ENCODE measurements around the gene UBASH3B. TPM values are rescaled to one million over a fixed set of nuclear protein-coding genes. Genes with fewer than 3 reads are reported as not detected.
A peak's percentile ranks its signal among the peaks of the same experiment; 100 is the strongest.

Gene UBASH3B
- total RNA-seq, 2 donors from 2014 or later: 7.0 to 10.6 TPM

GRCh38 chr11:122754028-122754427 is 98.5 kb downstream of the UBASH3B start:
- no peaks in the 10 kb centered on the region for H3K36me3 Mint-ChIP-seq (ENCODE audit: low read depth)
- no peak for ATAC-seq (replicated peaks)
- no peak overlapping the region for H3K4me3 Mint-ChIP-seq
- peaks cover 4% of the 10 kb centered on the region for H3K27me3 Mint-ChIP-seq
- no peak overlapping the region for H3K27ac Mint-ChIP-seq
- H3K4me1 Mint-ChIP-seq: peaks cover 11% of the 10 kb centered on the region
- no peaks in the 10 kb centered on the region for H3K9me3 Mint-ChIP-seq

- Mint-ChIP-seq H3K4me3 (no peak overlapping the region), H3K27me3 (peaks cover 4% of the 10 kb centered on the region), H3K27ac (no peak overlapping the region), H3K36me3 (ENCODE audit: low read depth) (no peaks in the 10 kb centered on the region), H3K9me3 (no peaks in the 10 kb centered on the region), H3K4me1 (peaks cover 11% of the 10 kb centered on the region)
- ATAC-seq (replicated peaks): peak; percentile 66
These were observed 99.2 kb downstream of the UBASH3B start for GRCh38 chr11:122754553-122755322.

GRCh38 chr11:122755409-122755808 is 99.9 kb downstream of the UBASH3B start:
- Mint-ChIP-seq H3K4me3 (no peak overlapping the region), H3K9me3 (no peaks in the 10 kb centered on the region), H3K27ac (no peak overlapping the region), H3K4me1 (peaks cover 11% of the 10 kb centered on the region), H3K36me3 (ENCODE audit: low read depth) (no peaks in the 10 kb centered on the region), H3K27me3 (peaks cover 4% of the 10 kb centered on the region)
- ATAC-seq (replicated peaks): no peak

- peaks cover 11% of the 10 kb centered on the region for H3K4me1 Mint-ChIP-seq
- peaks cover 4% of the 10 kb centered on the region for H3K27me3 Mint-ChIP-seq
- no peak for ATAC-seq (replicated peaks)
- no peak overlapping the region for H3K4me3 Mint-ChIP-seq
- no peaks in the 10 kb centered on the region for H3K36me3 Mint-ChIP-seq (ENCODE audit: low read depth)
- no peak overlapping the region for H3K27ac Mint-ChIP-seq
- H3K9me3 Mint-ChIP-seq: no peaks in the 10 kb centered on the region
These were observed 100.4 kb downstream of the UBASH3B start for GRCh38 chr11:122755941-122756340.

- no peaks in the 10 kb centered on the region for H3K9me3 Mint-ChIP-seq
- ATAC-seq (replicated peaks): no peak
- peaks cover 11% of the 10 kb centered on the region for H3K4me1 Mint-ChIP-seq
- no peak overlapping the region for H3K4me3 Mint-ChIP-seq
- H3K27ac Mint-ChIP-seq: no peak overlapping the region
- H3K36me3 Mint-ChIP-seq (ENCODE audit: low read depth): no peaks in the 10 kb centered on the region
- peaks cover 4% of the 10 kb centered on the region for H3K27me3 Mint-ChIP-seq
These were observed 100.9 kb downstream of the UBASH3B start for GRCh38 chr11:122756417-122756816.

GRCh38 chr11:122757201-122757600 is 101.7 kb downstream of the UBASH3B start:
- Mint-ChIP-seq H3K4me3 (no peak overlapping the region), H3K36me3 (ENCODE audit: low read depth) (no peaks in the 10 kb centered on the region), H3K4me1 (peaks cover 8% of the 10 kb centered on the region), H3K27ac (no peak overlapping the region), H3K9me3 (no peaks in the 10 kb centered on the region), H3K27me3 (peaks cover 4% of the 10 kb centered on the region)
- no peak for ATAC-seq (replicated peaks)

- Mint-ChIP-seq H3K4me1 (peaks cover 4% of the 10 kb centered on the region), H3K27ac (no peak overlapping the region), H3K4me3 (no peak overlapping the region), H3K27me3 (no peaks in the 10 kb centered on the region), H3K9me3 (no peaks in the 10 kb centered on the region), H3K36me3 (ENCODE audit: low read depth) (no peaks in the 10 kb centered on the region)
- no peak for ATAC-seq (replicated peaks)
These were observed 102.8 kb downstream of the UBASH3B start for GRCh38 chr11:122758339-122758738.

GRCh38 chr11:122758974-122759373 is 103.5 kb downstream of the UBASH3B start:
- H3K36me3 Mint-ChIP-seq (ENCODE audit: low read depth): no peaks in the 10 kb centered on the region
- peaks cover 4% of the 10 kb centered on the region for H3K4me1 Mint-ChIP-seq
- peak; percentile 67 for ATAC-seq (replicated peaks)
- H3K4me3 Mint-ChIP-seq: no peak overlapping the region
- no peaks in the 10 kb centered on the region for H3K9me3 Mint-ChIP-seq
- H3K27me3 Mint-ChIP-seq: no peaks in the 10 kb centered on the region
- no peak overlapping the region for H3K27ac Mint-ChIP-seq

- no peaks in the 10 kb centered on the region for H3K27me3 Mint-ChIP-seq
- no peaks in the 10 kb centered on the region for H3K4me1 Mint-ChIP-seq
- no peaks in the 10 kb centered on the region for H3K36me3 Mint-ChIP-seq (ENCODE audit: low read depth)
- no peak for ATAC-seq (replicated peaks)
- H3K27ac Mint-ChIP-seq: no peak overlapping the region
- H3K4me3 Mint-ChIP-seq: no peak overlapping the region
- no peaks in the 10 kb centered on the region for H3K9me3 Mint-ChIP-seq
These were observed 107.6 kb downstream of the UBASH3B start for GRCh38 chr11:122763108-122763507.

- no peaks in the 10 kb centered on the region for H3K27me3 Mint-ChIP-seq
- no peak for ATAC-seq (replicated peaks)
- no peaks in the 10 kb centered on the region for H3K9me3 Mint-ChIP-seq
- no peaks in the 10 kb centered on the region for H3K36me3 Mint-ChIP-seq (ENCODE audit: low read depth)
- H3K4me3 Mint-ChIP-seq: no peak overlapping the region
- no peaks in the 10 kb centered on the region for H3K4me1 Mint-ChIP-seq
- no peak overlapping the region for H3K27ac Mint-ChIP-seq
These were observed 109.0 kb downstream of the UBASH3B start for GRCh38 chr11:122764371-122765090.

GRCh38 chr11:122765487-122766131 is 110.1 kb downstream of the UBASH3B start:
- ATAC-seq (replicated peaks): no peak
- Mint-ChIP-seq H3K27ac (no peak overlapping the region), H3K4me1 (no peaks in the 10 kb centered on the region), H3K4me3 (no peak overlapping the region), H3K36me3 (ENCODE audit: low read depth) (no peaks in the 10 kb centered on the region), H3K27me3 (no peaks in the 10 kb centered on the region), H3K9me3 (no peaks in the 10 kb centered on the region)

- Mint-ChIP-seq H3K4me3 (no peak overlapping the region), H3K9me3 (no peaks in the 10 kb centered on the region), H3K27ac (no peak overlapping the region), H3K36me3 (ENCODE audit: low read depth) (no peaks in the 10 kb centered on the region), H3K4me1 (no peaks in the 10 kb centered on the region), H3K27me3 (no peaks in the 10 kb centered on the region)
- no peak for ATAC-seq (replicated peaks)
These were observed 113.7 kb downstream of the UBASH3B start for GRCh38 chr11:122769126-122769780.

GRCh38 chr11:122772945-122773344 is 117.4 kb downstream of the UBASH3B start:
- H3K9me3 Mint-ChIP-seq: no peaks in the 10 kb centered on the region
- H3K4me3 Mint-ChIP-seq: no peak overlapping the region
- ATAC-seq (replicated peaks): no peak
- H3K36me3 Mint-ChIP-seq (ENCODE audit: low read depth): peaks cover 18% of the 10 kb centered on the region
- H3K27me3 Mint-ChIP-seq: no peaks in the 10 kb centered on the region
- H3K27ac Mint-ChIP-seq: no peak overlapping the region
- peaks cover 8% of the 10 kb centered on the region for H3K4me1 Mint-ChIP-seq

GRCh38 chr11:122773781-122774266 is 118.3 kb downstream of the UBASH3B start:
- Mint-ChIP-seq H3K4me1 (peaks cover 13% of the 10 kb centered on the region), H3K36me3 (ENCODE audit: low read depth) (peaks cover 23% of the 10 kb centered on the region), H3K27me3 (no peaks in the 10 kb centered on the region), H3K27ac (no peak overlapping the region), H3K9me3 (no peaks in the 10 kb centered on the region), H3K4me3 (no peak overlapping the region)
- ATAC-seq (replicated peaks): no peak

Measured in activated T-helper 17 cell treated with anti-CD3 and anti-CD28 coated beads, Interleukin-2, amount 50 U/mL, for 72 hours (primary cell).